Skeletal muscle cell (primary cell): ENCODE data around the gene IFT43.
A peak's percentile ranks its signal among the peaks of the same experiment; 100 is the strongest.

ENCODE experiments used
- DNase-seq: peaks from one replicate; pipeline ENCODE4 v3.0.0-alpha.2; 2010; ENCODE audit warnings: low read depth
- H3K4me3 ChIP-seq: 2 replicates; pipeline ENCODE4 v1.5.1; 2011; ENCODE audit warnings: low read depth, mild to moderate bottlenecking, control low read depth, low read length, moderate library complexity

IFT43 gene

GRCh38 chr14:75979071-75979571 is 6.4 kb upstream of the IFT43 start:
- DNase-seq: no peak
- no peak overlapping the region for H3K4me3 ChIP-seq

- DNase-seq: no peak
- peak overlapping the region; percentile 67 for H3K4me3 ChIP-seq
Observed at GRCh38 chr14:75979648-75980565, 5.7 kb upstream of the IFT43 start.

GRCh38 chr14:75980856-75981255 is 4.7 kb upstream of the IFT43 start:
- H3K4me3 ChIP-seq: peak overlapping the region; percentile 67
- DNase-seq: no peak

- H3K4me3 ChIP-seq: peak within 1 kb of the TSS; percentile 67
- DNase-seq: peak; percentile 86
Observed at GRCh38 chr14:75981426-75982265, 3.9 kb upstream of the IFT43 start, which contains the start of gene TGFB3. Gene TGFB3, minus strand, starts transcription at chr14:75981995. Its CDS starts 1,102 bp downstream, at chr14:75980893.

- DNase-seq: no peak
- peak overlapping the region; percentile 67 for H3K4me3 ChIP-seq
Observed at GRCh38 chr14:75982266-75983018, 3.1 kb upstream of the IFT43 start.

GRCh38 chr14:75983019-75983358 is 2.6 kb upstream of the IFT43 start:
- H3K4me3 ChIP-seq: peak overlapping the region; percentile 67
- DNase-seq: no peak

- DNase-seq: no peak
- no peak overlapping the region for H3K4me3 ChIP-seq
Observed at GRCh38 chr14:75984674-75985073, 889 bp upstream of the IFT43 start.

GRCh38 chr14:75986439-75986765 is 839 bp downstream of the IFT43 start:
- DNase-seq: no peak
- peak overlapping the region; percentile 89 for H3K4me3 ChIP-seq

- no peak for DNase-seq
- no peak overlapping the region for H3K4me3 ChIP-seq
Observed at GRCh38 chr14:75987201-75987970, 1.8 kb downstream of the IFT43 start.

- no peak overlapping the region for H3K4me3 ChIP-seq
- DNase-seq: peak; percentile 62
Observed at GRCh38 chr14:75989134-75989533, 3.6 kb downstream of the IFT43 start.

GRCh38 chr14:75990297-75990696 is 4.7 kb downstream of the IFT43 start:
- no peak overlapping the region for H3K4me3 ChIP-seq
- DNase-seq: no peak

- H3K4me3 ChIP-seq: no peak overlapping the region
- no peak for DNase-seq
Observed at GRCh38 chr14:75991753-75992152, 6.2 kb downstream of the IFT43 start.

GRCh38 chr14:75993567-75994041 is 8.0 kb downstream of the IFT43 start:
- DNase-seq: no peak
- no peak overlapping the region for H3K4me3 ChIP-seq

- H3K4me3 ChIP-seq: no peak overlapping the region
- DNase-seq: peak; percentile 49
Observed at GRCh38 chr14:75995372-75996041, 9.9 kb downstream of the IFT43 start.

GRCh38 chr14:75996488-75996887 is 10.9 kb downstream of the IFT43 start:
- H3K4me3 ChIP-seq: no peak overlapping the region

GRCh38 chr14:75999511-76000190 is 14.1 kb downstream of the IFT43 start:
- H3K4me3 ChIP-seq: no peak overlapping the region

More at GRCh38 chr14:75996488-75996887, 10.9 kb downstream of the IFT43 start:
- no peak for DNase-seq

GRCh38 chr14:76002383-76002782 is 16.8 kb downstream of the IFT43 start:
- DNase-seq: no peak
- no peak overlapping the region for H3K4me3 ChIP-seq

More at GRCh38 chr14:75999511-76000190, 14.1 kb downstream of the IFT43 start:
- no peak for DNase-seq

GRCh38 chr14:76006253-76006652 is 20.7 kb downstream of the IFT43 start:
- H3K4me3 ChIP-seq: no peak overlapping the region
- DNase-seq: no peak
